Measurements from ENCODE around the gene PPP2R5C.
"Not testable (repeated sequence)": the region's sequence is repeated elsewhere in the genome, so short reads cannot be mapped to it uniquely, and the experiment has no call there.

Gene PPP2R5C

GRCh38 chr14:101964297-101965180 lies 203.0 kb downstream of the PPP2R5C start, which contains the start of gene DYNC1H1:
Gene DYNC1H1 (plus strand): TSS chr14:101964573. CDS start chr14:101964692, 119 bp downstream.
- peak; percentile 85 for DNase-seq
- in situ Hi-C loops (cut with MboI; ENCODE audit: low pct_unique_long_range_greater_than_20kb, low sequenced_read_pairs), result no loop called here

GRCh38 chr14:101965181-101965544 lies 203.7 kb downstream of the PPP2R5C start:
- DNase-seq, result peak; percentile 68
- in situ Hi-C loops (cut with MboI; ENCODE audit: low pct_unique_long_range_greater_than_20kb, low sequenced_read_pairs), result no loop called here

- in situ Hi-C loops (cut with MboI; ENCODE audit: low pct_unique_long_range_greater_than_20kb, low sequenced_read_pairs), result no loop called here
- peak; percentile 24 for DNase-seq
Measured at GRCh38 chr14:101965770-101966722, 204.5 kb downstream of the PPP2R5C start.

- in situ Hi-C loops (cut with MboI; ENCODE audit: low pct_unique_long_range_greater_than_20kb, low sequenced_read_pairs), result no loop called here
- no peak for DNase-seq
Measured at GRCh38 chr14:101966742-101967141, 205.2 kb downstream of the PPP2R5C start.

- in situ Hi-C loops (cut with MboI; ENCODE audit: low pct_unique_long_range_greater_than_20kb, low sequenced_read_pairs), result no loop called here
- no peak for DNase-seq
Measured at GRCh38 chr14:101968186-101968585, 206.7 kb downstream of the PPP2R5C start.

GRCh38 chr14:101969481-101969880 lies 208.0 kb downstream of the PPP2R5C start:
- in situ Hi-C loops (cut with MboI; ENCODE audit: low pct_unique_long_range_greater_than_20kb, low sequenced_read_pairs), result no loop called here
- no peak for DNase-seq

- DNase-seq, result no peak
- in situ Hi-C loops (cut with MboI; ENCODE audit: low pct_unique_long_range_greater_than_20kb, low sequenced_read_pairs), result no loop called here
Measured at GRCh38 chr14:101970830-101971400, 209.4 kb downstream of the PPP2R5C start.

- in situ Hi-C loops (cut with MboI; ENCODE audit: low pct_unique_long_range_greater_than_20kb, low sequenced_read_pairs), result not testable (repeated sequence)
Measured at GRCh38 chr14:101971458-101971857, 209.9 kb downstream of the PPP2R5C start.

GRCh38 chr14:101972126-101972866 lies 210.8 kb downstream of the PPP2R5C start:
- peak; percentile 67 for DNase-seq
- in situ Hi-C loops (cut with MboI; ENCODE audit: low pct_unique_long_range_greater_than_20kb, low sequenced_read_pairs), result no loop called here

More at GRCh38 chr14:101971458-101971857, 209.9 kb downstream of the PPP2R5C start:
- DNase-seq, result not testable (repeated sequence)

- in situ Hi-C loops (cut with MboI; ENCODE audit: low pct_unique_long_range_greater_than_20kb, low sequenced_read_pairs), result no loop called here
- no peak for DNase-seq
Measured at GRCh38 chr14:101973356-101973755, 211.8 kb downstream of the PPP2R5C start.

GRCh38 chr14:101975231-101975630 lies 213.7 kb downstream of the PPP2R5C start:
- no peak for DNase-seq
- in situ Hi-C loops (cut with MboI; ENCODE audit: low pct_unique_long_range_greater_than_20kb, low sequenced_read_pairs), result no loop called here

Measured in KBM-7 (cell line).